HEK293T (cell line): Measurements from ENCODE around the gene APOL3.

Experiments
- CTCF ChIA-PET: fragments of 350-600 bp; formaldehyde crosslinking; extraction: SDS; loops from one replicate; lab custom pipeline; 2021; ENCODE audit warnings: antibody characterized with exemption, inconsistent platforms; lab: Yijun Ruan, JAX
- POLR2A ChIA-PET: fragments of 350-600 bp; formaldehyde crosslinking; extraction: SDS; loops from one replicate; lab custom pipeline; 2020; ENCODE audit warnings: antibody characterized with exemption, inconsistent platforms; lab: Yijun Ruan, JAX
- DNase-seq: peaks from one replicate; pipeline ENCODE4 v3.0.0; 2012; ENCODE audit warnings: mixed read lengths; ENCODE audit errors: extremely low spot score
- ARNT ChIP-seq: fragments of 450-650 bp; IDR thresholded peaks from 2 replicates; pipeline ENCODE4 v1.6.1; 2017; ENCODE audit warnings: mild to moderate bottlenecking
- BHLHE40 ChIP-seq: fragments of 450-650 bp; IDR thresholded peaks from 2 replicates; pipeline ENCODE4 v1.6.1; 2016; ENCODE audit warnings: mild to moderate bottlenecking, moderate library complexity, borderline replicate concordance
- CTBP1 ChIP-seq: fragments of 450-650 bp; IDR thresholded peaks from 2 replicates; pipeline ENCODE4 v1.6.1; 2016; ENCODE audit warnings: borderline replicate concordance
- ELF4 ChIP-seq: fragments of 450-650 bp; IDR thresholded peaks from 2 replicates; pipeline ENCODE4 v1.6.1; 2017; ENCODE audit warnings: antibody characterized with exemption
- FOXA1 ChIP-seq: fragments of 450-650 bp; IDR thresholded peaks from 2 replicates; pipeline ENCODE4 v1.6.1; 2016; ENCODE audit warnings: mild to moderate bottlenecking
- FOXK2 ChIP-seq: fragments of 450-650 bp; IDR thresholded peaks from 2 replicates; pipeline ENCODE4 v1.6.1; 2016; ENCODE audit warnings: mild to moderate bottlenecking
- FOXM1 ChIP-seq: fragments of 450-650 bp; IDR thresholded peaks from 2 replicates; pipeline ENCODE4 v1.6.1; 2017; ENCODE audit warnings: mild to moderate bottlenecking, borderline replicate concordance
- HDGF ChIP-seq: fragments of 450-650 bp; IDR thresholded peaks from 2 replicates; pipeline ENCODE4 v1.6.1; 2017; ENCODE audit warnings: antibody characterized with exemption, borderline replicate concordance
- L3MBTL2 ChIP-seq: fragments of 450-650 bp; conservative IDR thresholded peaks from 2 replicates; pipeline ENCODE4 v1.6.1; 2016; ENCODE audit warnings: mild to moderate bottlenecking
- LEF1 ChIP-seq: fragments of 450-650 bp; IDR thresholded peaks from 2 replicates; pipeline ENCODE4 v1.6.1; 2017; ENCODE audit warnings: mild to moderate bottlenecking, borderline replicate concordance
- NFRKB ChIP-seq: fragments of 450-650 bp; IDR thresholded peaks from 2 replicates; pipeline ENCODE4 v1.6.1; 2016; ENCODE audit warnings: mild to moderate bottlenecking, moderate library complexity
- PKNOX1 ChIP-seq: fragments of 450-650 bp; IDR thresholded peaks from 2 replicates; pipeline ENCODE4 v1.6.1; 2016
- SP1 ChIP-seq: fragments of 450-650 bp; IDR thresholded peaks from 2 replicates; pipeline ENCODE4 v1.6.1; 2017
- SUZ12 ChIP-seq: fragments of 450-650 bp; IDR thresholded peaks from 2 replicates; pipeline ENCODE4 v1.6.1; 2016; ENCODE audit warnings: mild to moderate bottlenecking
- TARDBP ChIP-seq: fragments of 450-650 bp; IDR thresholded peaks from 2 replicates; pipeline ENCODE4 v1.6.1; 2016
- ZNF384 ChIP-seq: fragments of 450-650 bp; IDR thresholded peaks from 2 replicates; pipeline ENCODE4 v1.6.1; 2016

APOL3 gene

GRCh38 chr22:36182056-36182455 is 21.5 kb upstream of the APOL3 start:
- DNase-seq = no peak
- no peak for TF ChIP-seq BHLHE40
- TF ChIP-seq SP1 = no peak
- no peak for TF ChIP-seq FOXM1
- no peak for TF ChIP-seq TARDBP
- no peak for TF ChIP-seq SUZ12
- TF ChIP-seq ARNT = no peak
- TF ChIP-seq FOXA1 = no peak
- TF ChIP-seq ZNF384 = no peak
- no peak for TF ChIP-seq LEF1
- no peak for TF ChIP-seq PKNOX1
- no peak for TF ChIP-seq L3MBTL2
- no peak for TF ChIP-seq NFRKB
- no peak for TF ChIP-seq CTBP1
- TF ChIP-seq HDGF = no peak
- TF ChIP-seq FOXK2 = no peak
- TF ChIP-seq ELF4 = no peak
- CTCF ChIA-PET = interaction anchor here (0.6 to 1.1 kb wide), 2 partner anchors 11 to 41 kb away, joined by 3 to 4 read pairs; no protein-coding TSS in a partner anchor
- POLR2A ChIA-PET = no interaction called here

- CTCF ChIA-PET = interaction anchor here (0.7 to 1.9 kb wide), 5 partner anchors 12 to 97 kb away, joined by 3 to 8 read pairs (median 4); no protein-coding TSS in a partner anchor
- DNase-seq = no peak
- no peak for TF ChIP-seq FOXA1
- no peak for TF ChIP-seq HDGF
- TF ChIP-seq FOXK2 = no peak
- no peak for TF ChIP-seq SUZ12
- no peak for TF ChIP-seq LEF1
- no peak for TF ChIP-seq SP1
- no peak for TF ChIP-seq NFRKB
- TF ChIP-seq PKNOX1 = no peak
- TF ChIP-seq BHLHE40 = no peak
- no peak for TF ChIP-seq TARDBP
- no peak for TF ChIP-seq ELF4
- no peak for TF ChIP-seq CTBP1
- TF ChIP-seq ZNF384 = no peak
- no peak for TF ChIP-seq ARNT
- no peak for TF ChIP-seq L3MBTL2
- TF ChIP-seq FOXM1 = no peak
- POLR2A ChIA-PET = no interaction called here
Measured at GRCh38 chr22:36180928-36181327, 20.4 kb upstream of the APOL3 start.

DNA sequence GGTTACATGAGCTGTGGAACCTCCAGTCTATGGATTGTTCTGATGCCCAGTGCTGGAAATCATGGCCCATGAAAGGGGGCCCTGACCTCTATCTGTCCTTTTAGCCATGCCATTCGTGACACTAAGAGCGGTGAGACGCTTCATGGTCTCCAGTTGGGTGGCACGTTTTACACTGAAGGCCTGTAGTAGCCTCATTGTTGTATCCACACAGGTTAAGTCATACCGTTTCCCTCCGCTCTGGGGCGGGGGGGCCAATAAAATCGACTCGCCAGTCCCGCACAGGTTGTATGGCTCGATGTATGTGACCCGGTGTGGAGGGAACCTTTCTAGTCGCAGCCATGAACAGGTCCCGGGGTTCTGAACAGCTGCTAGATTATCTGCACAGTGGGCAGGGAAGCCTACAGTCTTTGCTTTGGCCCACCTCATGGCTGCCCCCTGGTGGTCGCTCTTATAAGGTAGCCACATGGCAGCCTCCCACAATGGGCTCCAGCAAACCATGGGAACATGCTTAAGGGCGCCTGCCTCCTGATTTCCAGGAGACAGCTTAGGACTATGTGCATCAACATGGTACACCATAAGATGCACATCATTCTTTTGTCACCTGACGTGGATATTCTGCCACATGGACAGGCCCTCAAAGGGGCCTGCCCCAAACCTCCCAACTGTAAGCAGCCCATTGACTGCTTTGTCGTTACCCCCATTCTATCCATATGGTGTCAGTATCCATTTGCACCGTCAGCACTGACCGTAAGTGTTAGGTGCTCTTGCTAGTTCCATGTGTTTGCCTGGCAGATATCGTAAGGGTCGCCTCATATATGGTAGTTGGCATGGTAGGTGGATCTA is 19.7 kb upstream of the APOL3 start:
- ChIA-PET CTCF (interaction anchor here (0.5 to 1.9 kb wide), 10 partner anchors 15 to 552 kb away, joined by 3 to 8 read pairs (median 3); no protein-coding TSS in a partner anchor), POLR2A (interaction anchor here (1.4 kb wide), 1 partner anchor 16 kb away, joined by 3 read pairs; no protein-coding TSS in a partner anchor)
- TF ChIP-seq FOXK2 = no peak
- no peak for TF ChIP-seq ARNT
- TF ChIP-seq SUZ12 = no peak
- no peak for TF ChIP-seq TARDBP
- TF ChIP-seq PKNOX1 = no peak
- TF ChIP-seq FOXA1 = no peak
- no peak for TF ChIP-seq NFRKB
- TF ChIP-seq ELF4 = no peak
- peak; percentile 91 for DNase-seq

DNA sequence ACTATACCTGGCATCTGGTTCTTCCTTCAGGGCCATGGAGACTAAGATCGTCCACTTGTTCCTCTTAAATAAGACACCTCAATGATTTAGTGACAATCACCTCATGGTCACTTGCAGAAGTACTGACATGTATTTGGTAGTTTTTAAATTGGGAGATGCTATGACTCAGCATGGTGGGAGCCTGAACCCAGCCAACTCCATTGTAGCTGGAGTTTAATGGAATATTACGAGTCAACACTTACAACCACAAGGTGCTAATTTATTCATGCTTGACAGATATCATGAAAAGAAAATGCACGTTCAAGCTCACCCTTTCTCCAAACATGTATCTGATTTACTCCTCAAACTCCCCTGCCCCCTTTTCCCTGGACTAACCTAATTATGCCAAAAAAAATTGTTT is 16.6 kb upstream of the APOL3 start:
- POLR2A ChIA-PET = no interaction called here
- no peak for DNase-seq
- CTCF ChIA-PET = interaction anchor here (0.6 to 1.0 kb wide), 2 partner anchors 38 to 97 kb away, joined by 3 read pairs; no protein-coding TSS in a partner anchor
- TF ChIP-seq FOXM1 = no peak
- no peak for TF ChIP-seq L3MBTL2
- no peak for TF ChIP-seq ARNT
- TF ChIP-seq LEF1 = no peak
- no peak for TF ChIP-seq SUZ12
- no peak for TF ChIP-seq ELF4
- no peak for TF ChIP-seq NFRKB
- no peak for TF ChIP-seq HDGF
- no peak for TF ChIP-seq SP1

GRCh38 chr22:36175892-36176291 is 15.3 kb upstream of the APOL3 start:
- POLR2A ChIA-PET = no interaction called here
- DNase-seq = no peak
- TF ChIP-seq SUZ12 (no peak), TARDBP (no peak), PKNOX1 (no peak), HDGF (no peak), ARNT (no peak), ELF4 (no peak)
- CTCF ChIA-PET = no interaction called here

GRCh38 chr22:36171941-36172340 is 11.4 kb upstream of the APOL3 start:
- ChIA-PET POLR2A (no interaction called here), CTCF (no interaction called here)
- DNase-seq = no peak
- TF ChIP-seq CTBP1 (no peak), HDGF (no peak), FOXK2 (no peak), ZNF384 (no peak), TARDBP (no peak), SUZ12 (no peak), PKNOX1 (no peak), SP1 (no peak), ELF4 (no peak), NFRKB (no peak), ARNT (no peak)
